Coronary artery (tissue), 2 donors: ENCODE measurements around the gene LARGE1.

ENCODE experiments used
- DNase-seq: peaks from one replicate; pipeline ENCODE4 v3.0.0-alpha.2; 2017; ENCODE audit warnings: low spot score
- H3K27ac ChIP-seq, 2 donors: fragments of 200-600 bp; sonication (generic); one replicate each; pipeline ENCODE4 v1.5.1; 2016 to 2019
- H3K4me3 ChIP-seq: fragments of 200-600 bp; sonication (generic); 2 replicates; pipeline ENCODE4 v1.5.1; 2016; ENCODE audit warnings: mild to moderate bottlenecking, moderate library complexity
- TF ChIP-seq, protein P1 (sequence below): fragments of 200-600 bp; sonication (generic); IDR thresholded peaks from one replicate; pipeline ENCODE4 v1.5.1; 2019; ENCODE audit warnings: antibody characterized with exemption

Gene LARGE1

GRCh38 chr22:33350491-33350890 is 569.8 kb downstream of the LARGE1 start:
- Histone ChIP-seq H3K27ac (no peak overlapping the region), H3K4me3 (no peak overlapping the region)
- TF ChIP-seq, protein P1, sequence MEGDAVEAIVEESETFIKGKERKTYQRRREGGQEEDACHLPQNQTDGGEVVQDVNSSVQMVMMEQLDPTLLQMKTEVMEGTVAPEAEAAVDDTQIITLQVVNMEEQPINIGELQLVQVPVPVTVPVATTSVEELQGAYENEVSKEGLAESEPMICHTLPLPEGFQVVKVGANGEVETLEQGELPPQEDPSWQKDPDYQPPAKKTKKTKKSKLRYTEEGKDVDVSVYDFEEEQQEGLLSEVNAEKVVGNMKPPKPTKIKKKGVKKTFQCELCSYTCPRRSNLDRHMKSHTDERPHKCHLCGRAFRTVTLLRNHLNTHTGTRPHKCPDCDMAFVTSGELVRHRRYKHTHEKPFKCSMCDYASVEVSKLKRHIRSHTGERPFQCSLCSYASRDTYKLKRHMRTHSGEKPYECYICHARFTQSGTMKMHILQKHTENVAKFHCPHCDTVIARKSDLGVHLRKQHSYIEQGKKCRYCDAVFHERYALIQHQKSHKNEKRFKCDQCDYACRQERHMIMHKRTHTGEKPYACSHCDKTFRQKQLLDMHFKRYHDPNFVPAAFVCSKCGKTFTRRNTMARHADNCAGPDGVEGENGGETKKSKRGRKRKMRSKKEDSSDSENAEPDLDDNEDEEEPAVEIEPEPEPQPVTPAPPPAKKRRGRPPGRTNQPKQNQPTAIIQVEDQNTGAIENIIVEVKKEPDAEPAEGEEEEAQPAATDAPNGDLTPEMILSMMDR, result no peak
- DNase-seq, result no peak

- no peak overlapping the region for H3K4me3 ChIP-seq
- TF ChIP-seq, protein P1, result no peak
- DNase-seq, result no peak
- H3K27ac ChIP-seq, result no peak overlapping the region
Measured at GRCh38 chr22:33347002-33347401, 573.3 kb downstream of the LARGE1 start.

DNA sequence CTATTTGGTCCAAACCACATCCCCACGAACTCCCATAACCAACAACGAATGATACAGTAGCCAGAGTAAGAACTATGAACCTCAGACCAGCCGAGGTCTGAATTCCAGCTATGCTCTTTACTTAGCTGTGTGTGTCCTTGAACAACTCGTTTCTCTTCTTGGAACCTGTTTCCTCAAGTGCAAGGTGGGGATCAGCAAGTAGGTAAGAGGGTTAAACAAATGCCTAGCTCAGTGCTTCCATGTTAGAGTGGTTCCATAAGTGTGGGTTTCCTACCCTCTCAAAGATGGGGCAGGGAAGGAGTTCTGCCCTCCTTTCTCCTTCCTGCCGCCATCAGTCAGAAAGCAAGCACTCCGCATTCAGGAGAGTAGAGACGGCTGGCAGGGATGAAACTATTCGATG is 578.7 kb downstream of the LARGE1 start:
- Histone ChIP-seq H3K27ac (no peak overlapping the region), H3K4me3 (no peak overlapping the region)
- TF ChIP-seq, protein P1, result no peak
- DNase-seq, result no peak

- Histone ChIP-seq H3K4me3 (no peak overlapping the region), H3K27ac (no peak overlapping the region)
- TF ChIP-seq, protein P1, result no peak
- no peak for DNase-seq
Measured at GRCh38 chr22:33337524-33337923, 582.8 kb downstream of the LARGE1 start.

- TF ChIP-seq, protein P1, result no peak
- H3K4me3 ChIP-seq, result no peak overlapping the region
- DNase-seq, result no peak
- H3K27ac ChIP-seq, result no peak overlapping the region
Measured at GRCh38 chr22:33335611-33336279, 584.5 kb downstream of the LARGE1 start.

- H3K4me3 ChIP-seq, result no peak overlapping the region
- DNase-seq, result no peak
- TF ChIP-seq, protein P1, result no peak
- H3K27ac ChIP-seq, result no peak overlapping the region
Measured at GRCh38 chr22:33332538-33332937, 587.7 kb downstream of the LARGE1 start.

- no peak overlapping the region for H3K27ac ChIP-seq
- DNase-seq, result no peak
- no peak overlapping the region for H3K4me3 ChIP-seq
- TF ChIP-seq, protein P1, result no peak
Measured at GRCh38 chr22:33331017-33331416, 589.3 kb downstream of the LARGE1 start.
